Pancreas (tissue), 10 donors: ENCODE data around the gene ATXN10. TPM values are rescaled to one million over a fixed set of nuclear protein-coding genes. Genes with fewer than 3 reads are reported as not detected.

Source experiments
- ATAC-seq, 4 donors: fragments of 200-7000 bp; cut with Tn5 transposase; one replicate each; pipeline versions ENCODE4 v1.8.0 to v1.9.1; 2020; ENCODE audit warnings: mild to moderate bottlenecking in 4 of 4, moderate library complexity in 4 of 4
- DNase-seq, 6 donors: peaks; one replicate each; pipeline ENCODE4 v3.0.0-alpha.2; 2020
- FAIRE-seq: peaks from 2 replicates; lab custom pipeline; 2012; peaks lifted over from hg19 to GRCh38; lab: Jason Lieb, UNC
- H3K27ac ChIP-seq, 4 donors: fragments of 200-600 bp; sonication (generic); 1 replicate in 3 of 4; 2 replicates in 1 of 4; pipeline versions ENCODE4 v1.5.0 to v1.8.0; 2020
- H3K27me3 ChIP-seq, 4 donors: fragments of 200-600 bp; one replicate each; pipeline ENCODE4 v1.8.0; 2021
- H3K36me3 ChIP-seq, 3 donors: fragments of 200-600 bp; sonication (generic) in 1 of 3; one replicate each; pipeline versions ENCODE4 v1.5.0 to v1.8.0; 2020 to 2021
- H3K4me1 ChIP-seq, 3 donors: fragments of 200-600 bp; one replicate each; pipeline ENCODE4 v1.8.0; 2021
- H3K4me3 ChIP-seq, 4 donors: fragments of 200-600 bp; sonication (generic) in 2 of 4; one replicate each; pipeline versions ENCODE4 v1.5.0 to v1.8.0; 2020 to 2021
- H3K9me3 ChIP-seq, 4 donors: fragments of 200-600 bp; one replicate each; pipeline ENCODE4 v1.8.0; 2021
- CTCF ChIP-seq, 4 donors: fragments of 200-600 bp; sonication (generic) in 3 of 4; IDR thresholded peaks; one replicate each; pipeline versions ENCODE4 v1.5.0 to v1.8.0; 2021; ENCODE audit warnings: antibody characterized with exemption in 4 of 4
- WGBS, 2 donors: extraction: QIAGEN DNeasy Blood & Tissue Kit; methylation state at CpG; one replicate each; pipeline ENCODE4 v1.1.7; 2013; 5-methylcytosine and 5-hydroxymethylcytosine counted together
- intact Hi-C, 3 donors: fragments of 100-400 bp; cut with DNase I; formaldehyde crosslinking; loops; one replicate each; pipeline versions ENCODE4 v1.11.1 to v1.14.2; 2022
- polyA plus RNA-seq, 2 donors: library from polyadenylated mRNA; stranded (reverse); fragments of 200-250 nt; gene quantifications; one replicate each; pipeline ENCODE4 v1.2.3, GENCODE V29; 2013
- total RNA-seq, 6 donors: library from RNA; stranded (reverse); fragmentation: NEBNext Ultra II Directional in 4 of 6; extraction: Animal tissue kit (Norgen Biotek cat#: 25700) in 4 of 6; gene quantifications; one replicate each; pipeline versions ENCODE4 v1.2.1 to v1.2.4, GENCODE V29; 2021 to 2023
- donor health status: healthy with polysubstance abuse.
- donor health status: DM: no; HTN: no; CAD: no; lungs with moderate emphysema.
- donor health status: DM: no; HTN: no; CAD: no.
- donor health status: control.
- donor health status: control.
- donor health status: Bipolar disorder and iron deficiency.
- donor health status: DM: yes; HTN: yes; CAD: no.
- donor health status: DM: no; HTN: no; CAD: no.
- donor health status: DM: no; HTN: no; CAD: no.
- donor health status: DM: yes; HTN: yes; CAD: no.

ATXN10 gene
- total and polyA plus RNA-seq, 8 donors, result 19.1 to 75.1 (median 62.4) TPM

GRCh38 chr22:45807156-45807915 lies 135.7 kb downstream of the ATXN10 start:
- DNase-seq (no peak), FAIRE-seq (no peak), ATAC-seq (no peak)
- no peaks in the 10 kb centered on the region for H3K9me3 ChIP-seq
- H3K27me3 ChIP-seq, result no peaks in the 10 kb centered on the region
- no peak for TF ChIP-seq CTCF (IDR thresholded peaks at IDR 0.05)
- WGBS, 2 donors, result 94 to 96% methylated on average over 10 of the region's 10 CpGs
- peaks cover 0 to 9% (median 0%) of the 10 kb centered on the region in 3 donors for H3K36me3 ChIP-seq
- H3K4me3 ChIP-seq, result no peak overlapping the region
- H3K27ac ChIP-seq, result no peak overlapping the region
- intact Hi-C loops, result no loop called here
- H3K4me1 ChIP-seq, result no peaks in the 10 kb centered on the region

GRCh38 chr22:45812910-45813309 lies 141.3 kb downstream of the ATXN10 start:
- intact Hi-C loops, result no loop called here
- no peaks in the 10 kb centered on the region for H3K27me3 ChIP-seq
- no peak overlapping the region for H3K27ac ChIP-seq
- H3K4me1 ChIP-seq, result no peaks in the 10 kb centered on the region
- H3K9me3 ChIP-seq, result no peaks in the 10 kb centered on the region
- WGBS, 2 donors, result 95 to 98% methylated on average over 6 of the region's 6 CpGs
- no peak for TF ChIP-seq CTCF (IDR thresholded peaks at IDR 0.05)
- H3K36me3 ChIP-seq, result peaks cover 0 to 17% (median 0%) of the 10 kb centered on the region in 3 donors
- no peak for DNase-seq
- no peak overlapping the region for H3K4me3 ChIP-seq
- ATAC-seq, result no peak
- no peak for FAIRE-seq

- no peaks in the 10 kb centered on the region for H3K9me3 ChIP-seq
- intact Hi-C loops, result no loop called here
- H3K27me3 ChIP-seq, result no peaks in the 10 kb centered on the region
- no peak overlapping the region for H3K4me3 ChIP-seq
- H3K36me3 ChIP-seq, result peaks cover 0 to 17% (median 0%) of the 10 kb centered on the region in 3 donors
- no peak for ATAC-seq
- H3K27ac ChIP-seq, result no peak overlapping the region
- no peak for DNase-seq
- no peak for FAIRE-seq
- no peak for TF ChIP-seq CTCF (IDR thresholded peaks at IDR 0.05)
- WGBS, 2 donors, result 94 to 99% methylated on average over 2 of the region's 2 CpGs
- no peaks in the 10 kb centered on the region for H3K4me1 ChIP-seq
These were observed 142.6 kb downstream of the ATXN10 start for GRCh38 chr22:45814198-45814597.

GRCh38 chr22:45816776-45817175 lies 145.1 kb downstream of the ATXN10 start:
- H3K27me3 ChIP-seq, result no peaks in the 10 kb centered on the region
- no peak for DNase-seq
- intact Hi-C loops, result no loop called here
- no peaks in the 10 kb centered on the region for H3K9me3 ChIP-seq
- no peak for FAIRE-seq
- no peaks in the 10 kb centered on the region for H3K4me1 ChIP-seq
- H3K36me3 ChIP-seq, result peaks cover 0 to 13% (median 0%) of the 10 kb centered on the region in 3 donors
- no peak overlapping the region for H3K27ac ChIP-seq
- 91 to 93% methylated on average over 8 of the region's 8 CpGs for WGBS, 2 donors
- no peak for TF ChIP-seq CTCF (IDR thresholded peaks at IDR 0.05)
- no peak for ATAC-seq
- no peak overlapping the region for H3K4me3 ChIP-seq
